ENCODE measurements around the gene TNS2.
A peak's percentile ranks its signal among the peaks of the same experiment; 100 is the strongest.

TNS2 gene

GRCh38 chr12:53050426-53051057, 677 bp downstream of the TNS2 start:
- H3K27ac ChIP-seq: peak overlapping the region; percentile 95
- no peak for TF ChIP-seq CTCF (conservative IDR thresholded peaks at IDR 0.05)

- H3K27ac ChIP-seq: peak overlapping the region; percentile 95
- TF ChIP-seq CTCF (conservative IDR thresholded peaks at IDR 0.05): no peak
Measured at GRCh38 chr12:53051058-53051880, 1.4 kb downstream of the TNS2 start.

GRCh38 chr12:53051881-53052412, 2.1 kb downstream of the TNS2 start:
- peak overlapping the region; percentile 95 for H3K27ac ChIP-seq
- no peak for TF ChIP-seq CTCF (conservative IDR thresholded peaks at IDR 0.05)

- TF ChIP-seq CTCF (conservative IDR thresholded peaks at IDR 0.05): no peak
- H3K27ac ChIP-seq: peak overlapping the region; percentile 95
Measured at GRCh38 chr12:53052419-53053217, 2.8 kb downstream of the TNS2 start.

- peak overlapping the region; percentile 95 for H3K27ac ChIP-seq
- TF ChIP-seq CTCF (conservative IDR thresholded peaks at IDR 0.05): peak; percentile 94
Measured at GRCh38 chr12:53053218-53054111, 3.6 kb downstream of the TNS2 start.

GRCh38 chr12:53054112-53054878, 4.4 kb downstream of the TNS2 start:
- TF ChIP-seq CTCF (conservative IDR thresholded peaks at IDR 0.05): no peak
- peak overlapping the region; percentile 95 for H3K27ac ChIP-seq
